ENCODE results near the gene TAPBPL.
"Not testable (repeated sequence)": the region's sequence is repeated elsewhere in the genome, so short reads cannot be mapped to it uniquely, and the experiment has no call there.

TAPBPL gene

DNA sequence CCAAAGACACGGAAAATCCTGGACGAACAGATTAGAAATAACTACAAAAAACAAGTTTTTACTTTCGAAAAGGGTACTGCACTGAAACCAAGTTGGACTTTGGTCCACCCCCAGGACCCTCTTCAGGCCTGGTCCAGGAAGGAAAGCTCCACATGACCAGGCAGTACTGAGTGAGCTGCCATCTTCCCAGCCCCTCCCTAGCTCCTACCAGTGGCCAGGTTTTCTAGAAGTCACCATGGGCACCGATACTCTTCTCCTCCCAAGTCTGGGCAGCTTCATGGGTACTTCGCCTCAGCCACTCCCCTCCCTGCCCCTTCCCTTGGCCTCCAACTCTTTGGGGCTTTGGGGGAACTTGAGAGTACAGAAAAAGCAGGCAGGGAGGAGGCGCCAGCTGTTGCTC lies 12.0 kb downstream of the TAPBPL start:
- no peak for DNase-seq (ENCODE audit: low read depth)

DNA sequence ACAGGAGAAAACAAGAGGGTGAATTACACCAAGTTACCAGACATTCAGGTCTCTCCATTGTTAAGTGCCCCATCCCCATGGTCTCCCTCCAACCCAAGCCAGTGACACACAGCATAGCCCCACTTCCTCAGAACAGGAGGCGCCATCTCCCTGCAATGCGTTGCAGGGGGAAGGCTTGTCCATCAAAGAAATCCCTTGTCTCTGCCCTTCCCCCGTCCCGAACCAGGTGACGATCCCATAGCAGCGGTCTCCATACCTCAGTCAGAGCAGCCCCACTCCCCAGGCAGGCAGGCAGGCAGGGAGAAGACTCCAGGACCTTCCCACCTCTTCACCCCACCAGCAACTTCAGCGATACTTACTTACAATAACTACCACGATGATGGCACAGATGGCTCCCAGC lies 12.7 kb downstream of the TAPBPL start:
- no peak for DNase-seq (ENCODE audit: low read depth)

DNA sequence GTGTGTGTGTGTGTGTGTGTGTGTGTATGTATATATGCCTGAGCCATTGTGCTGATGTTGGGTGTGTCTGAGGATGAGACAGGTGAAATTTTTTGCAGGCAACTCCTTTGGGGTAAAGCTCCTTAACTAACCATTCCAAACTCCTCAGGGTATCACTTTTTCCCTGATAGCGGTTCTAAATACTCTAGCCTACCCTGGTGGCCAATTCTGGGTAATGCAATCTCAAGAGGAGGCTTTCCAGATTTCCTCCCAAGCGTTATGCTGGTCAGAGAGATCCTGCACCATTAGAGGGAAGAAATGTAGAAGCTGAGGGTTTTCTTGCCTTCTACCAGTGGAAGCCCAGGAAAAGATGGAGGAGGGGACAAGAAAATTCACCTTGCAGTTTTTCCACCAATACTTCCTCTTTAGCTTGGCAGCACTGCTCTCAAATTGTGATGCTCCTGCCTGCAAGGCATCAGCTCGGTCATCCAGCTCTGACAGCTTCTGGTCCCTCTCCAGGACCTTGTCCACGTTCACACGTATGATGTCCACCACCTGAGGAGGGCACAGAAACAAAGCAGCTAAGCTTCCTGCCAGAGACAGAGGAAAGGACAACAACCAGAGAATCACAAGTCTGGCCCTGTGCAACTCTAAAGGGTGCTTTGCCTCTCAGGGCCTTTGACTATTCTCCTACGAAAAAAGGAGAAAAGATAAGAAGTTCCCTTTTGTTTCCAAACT lies 13.8 kb downstream of the TAPBPL start:
- DNase-seq (ENCODE audit: low read depth), result no peak

DNA sequence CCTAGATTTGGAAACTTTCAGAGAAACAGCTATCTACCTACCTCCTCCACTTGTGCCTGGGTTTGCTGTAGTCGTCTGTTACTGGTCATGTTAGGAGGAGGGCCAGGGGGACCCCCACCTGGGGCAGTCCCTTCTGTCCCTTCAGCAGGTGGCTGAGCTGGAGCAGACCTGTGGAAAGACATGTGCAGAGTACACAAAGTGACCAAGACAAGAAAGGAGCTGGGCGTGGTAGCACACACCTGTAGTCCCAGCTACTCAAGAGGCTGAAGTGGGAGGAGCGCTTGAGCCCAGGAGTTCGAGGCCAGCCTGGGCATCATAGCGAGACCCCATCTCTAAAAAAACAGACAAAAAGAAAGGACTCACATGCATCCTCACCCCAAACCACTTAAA lies 14.3 kb downstream of the TAPBPL start:
- no peak for DNase-seq (ENCODE audit: low read depth)

DNA sequence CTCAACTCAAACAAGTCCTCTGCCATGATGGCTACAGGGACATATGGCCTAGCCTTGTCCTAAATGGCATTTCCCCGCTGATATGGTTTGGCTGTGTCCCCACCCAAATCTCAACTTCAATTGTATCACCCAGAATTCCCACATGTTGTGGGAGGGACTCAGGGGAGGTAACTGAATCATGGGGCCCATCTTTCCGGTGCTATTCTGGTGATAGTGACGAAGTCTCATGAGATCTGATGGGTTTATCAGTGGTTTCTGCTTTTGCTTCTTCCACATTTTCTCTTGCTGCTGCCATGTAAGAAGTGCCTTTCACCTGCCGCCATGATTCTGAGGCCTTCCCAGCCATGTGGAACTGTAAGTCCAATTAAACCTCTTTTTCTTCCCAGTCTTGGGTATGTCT lies 14.9 kb downstream of the TAPBPL start:
- DNase-seq (ENCODE audit: low read depth), result not testable (repeated sequence)

DNA sequence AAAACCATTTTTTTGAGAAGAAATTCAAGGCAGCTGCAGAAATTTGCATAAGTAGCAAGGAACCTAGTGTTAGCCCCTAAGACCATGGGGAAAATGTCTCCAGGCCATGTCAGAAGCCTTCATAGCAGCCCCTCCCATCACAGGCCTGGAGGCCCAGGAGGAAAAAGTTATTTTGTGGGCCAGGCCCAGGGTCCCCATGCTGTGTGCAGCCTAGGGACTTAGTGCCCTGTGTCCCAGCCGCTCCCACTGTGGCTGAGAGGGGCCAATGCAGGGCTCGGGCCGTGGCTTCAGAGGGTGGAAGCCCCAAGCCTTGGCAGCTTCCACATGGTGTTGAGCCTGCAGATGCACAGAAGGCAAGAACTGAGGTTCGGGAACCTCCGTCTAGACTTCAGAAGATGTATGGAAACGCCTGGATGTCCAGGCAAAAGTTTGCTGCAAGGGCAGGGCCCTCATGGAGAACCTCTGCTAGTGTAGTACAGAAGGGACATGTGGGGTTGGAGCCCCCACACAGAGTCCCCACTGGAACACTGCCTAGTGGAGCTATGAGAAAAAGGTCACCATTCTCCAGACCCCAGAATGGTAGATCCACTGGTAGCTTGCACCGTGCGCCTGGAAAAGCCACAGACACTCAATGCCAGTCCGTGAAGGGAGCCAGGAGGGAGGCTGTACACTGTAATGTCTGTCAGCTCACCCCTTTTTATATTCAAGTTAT lies 15.9 kb downstream of the TAPBPL start:
- DNase-seq (ENCODE audit: low read depth), result not testable (repeated sequence)

DNA sequence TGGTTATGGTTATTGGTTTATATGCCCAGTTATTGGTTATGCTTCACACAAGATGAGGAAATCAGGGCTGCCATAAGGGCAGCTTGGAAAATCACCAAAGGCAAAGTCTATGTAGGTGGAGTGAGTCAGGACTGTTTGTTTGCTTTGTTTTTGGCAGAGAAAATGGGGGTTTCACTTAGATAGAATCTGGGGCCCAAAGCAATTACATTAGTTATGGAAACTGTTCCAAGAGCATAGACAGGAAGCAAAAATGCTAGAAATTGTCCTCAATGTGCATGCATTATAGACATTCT lies 16.4 kb downstream of the TAPBPL start:
- no peak for DNase-seq (ENCODE audit: low read depth)

DNA sequence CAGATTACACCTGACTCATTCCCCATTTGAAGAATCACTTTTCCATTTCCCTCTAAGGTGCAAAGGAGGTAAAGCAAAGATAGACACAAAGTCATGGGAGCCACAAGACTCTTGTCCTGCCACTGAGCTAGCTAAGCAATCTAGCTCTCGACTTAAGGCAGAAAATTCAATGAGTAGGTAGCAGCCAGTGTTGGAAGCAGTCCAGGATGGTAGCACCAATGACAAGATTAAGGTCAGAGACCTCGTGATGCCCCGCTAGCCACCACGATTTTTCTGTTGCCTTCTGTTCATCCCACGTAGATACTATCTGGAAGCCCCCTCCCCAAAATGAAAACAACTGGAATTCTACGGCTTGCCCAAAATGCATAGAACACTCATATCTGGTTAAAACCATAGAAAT lies 17.2 kb downstream of the TAPBPL start:
- no peak for DNase-seq (ENCODE audit: low read depth)

DNA sequence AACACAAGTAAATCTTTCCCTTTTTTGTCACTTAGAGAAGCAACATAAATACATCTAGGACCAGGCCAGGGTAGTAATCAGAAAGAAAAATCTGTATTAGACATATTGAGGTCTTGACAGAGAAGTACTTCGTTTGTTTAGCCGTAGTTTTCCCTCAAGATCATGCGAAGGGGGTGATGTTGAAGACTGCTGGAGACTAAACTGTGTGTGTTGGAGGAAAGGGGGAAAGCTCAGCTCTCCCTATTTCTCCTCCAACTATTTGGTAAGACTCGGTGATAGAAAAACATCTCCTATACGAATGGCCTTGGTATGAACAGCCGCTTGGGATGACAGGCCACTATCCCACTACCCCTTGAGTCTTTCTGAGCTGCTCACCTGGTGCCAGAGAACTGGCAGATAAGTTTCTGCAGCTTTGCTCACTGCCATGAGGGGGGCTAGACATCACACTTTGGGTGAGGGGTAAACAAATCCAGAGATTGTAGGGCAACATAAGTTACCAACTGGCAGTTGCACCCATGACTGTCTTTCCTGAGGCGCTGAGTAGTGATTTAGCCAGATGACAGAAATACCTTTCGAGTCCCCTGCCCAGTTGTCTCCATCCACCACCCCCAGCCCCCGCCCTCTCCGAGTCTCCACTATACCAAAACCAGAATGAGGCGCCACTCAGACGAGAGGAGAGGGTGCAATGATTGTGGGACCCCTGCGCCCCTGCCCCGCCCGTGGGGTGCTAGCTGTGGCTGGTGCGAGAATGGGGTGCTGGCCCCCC lies 17.9 kb downstream of the TAPBPL start:
- DNase-seq (ENCODE audit: low read depth), result no peak

DNA sequence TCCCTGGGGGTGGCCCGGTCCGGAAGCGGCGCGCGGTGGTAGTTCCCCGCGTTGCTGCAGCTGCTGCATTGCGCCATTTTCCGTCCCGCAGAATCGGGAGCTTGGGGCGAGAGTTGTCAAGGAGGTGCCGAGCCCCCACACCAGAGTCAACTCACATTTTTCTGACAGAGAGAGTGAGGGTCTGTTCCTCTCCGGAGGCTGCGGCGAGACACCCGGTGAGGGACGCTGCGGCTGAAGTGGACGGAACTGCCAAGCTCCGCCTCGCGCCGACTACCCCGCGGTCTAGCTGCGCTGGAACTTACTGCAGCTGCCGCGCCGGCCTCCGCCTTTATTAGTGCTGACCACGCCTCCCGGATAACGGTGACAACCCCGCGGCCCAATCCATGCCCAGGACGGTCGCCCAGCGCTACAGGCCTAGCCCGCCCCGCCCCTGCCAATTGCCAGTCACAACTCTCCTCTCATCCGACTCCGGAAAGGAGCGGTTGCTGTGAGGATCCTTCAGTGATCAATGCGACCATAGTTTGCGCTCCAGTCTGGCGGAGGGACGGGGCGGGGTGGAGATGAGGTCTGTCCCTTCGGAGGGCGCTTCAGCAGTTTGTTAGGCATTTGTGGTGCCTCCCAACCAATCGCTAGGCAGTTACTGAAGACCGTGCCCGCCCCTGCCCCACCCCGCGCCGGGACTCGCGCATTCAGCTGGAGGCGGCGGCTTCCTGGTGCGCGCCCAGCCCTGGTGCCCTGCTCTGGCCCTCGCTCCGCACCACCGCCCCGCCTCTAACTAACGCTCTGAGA lies 18.7 kb downstream of the TAPBPL start, which contains the start of gene VAMP1:
TSS of gene VAMP1 (minus strand) at position 303 of the 789 bp plus-strand sequence. CDS start at position 157, 146 bp downstream.
- peak; percentile 93 for DNase-seq (ENCODE audit: low read depth)

DNA sequence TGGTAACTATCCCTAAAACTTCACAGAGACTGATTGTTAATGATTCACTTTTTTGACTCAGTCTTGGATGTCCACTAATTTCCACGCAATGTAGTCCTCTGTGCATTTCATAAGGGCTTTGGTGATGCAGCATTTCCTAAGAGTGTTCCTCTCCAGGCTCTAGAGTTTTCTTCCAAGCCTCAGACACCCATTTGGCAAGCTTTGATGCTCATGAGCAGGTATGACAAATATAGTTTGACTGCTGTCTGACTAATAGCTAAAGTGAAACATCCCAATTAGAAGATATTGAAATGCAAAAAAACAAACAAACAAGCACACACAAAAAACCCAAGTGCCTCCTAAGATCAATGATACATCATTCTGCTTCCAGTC lies 20.1 kb downstream of the TAPBPL start:
- no peak for DNase-seq (ENCODE audit: low read depth)

DNA sequence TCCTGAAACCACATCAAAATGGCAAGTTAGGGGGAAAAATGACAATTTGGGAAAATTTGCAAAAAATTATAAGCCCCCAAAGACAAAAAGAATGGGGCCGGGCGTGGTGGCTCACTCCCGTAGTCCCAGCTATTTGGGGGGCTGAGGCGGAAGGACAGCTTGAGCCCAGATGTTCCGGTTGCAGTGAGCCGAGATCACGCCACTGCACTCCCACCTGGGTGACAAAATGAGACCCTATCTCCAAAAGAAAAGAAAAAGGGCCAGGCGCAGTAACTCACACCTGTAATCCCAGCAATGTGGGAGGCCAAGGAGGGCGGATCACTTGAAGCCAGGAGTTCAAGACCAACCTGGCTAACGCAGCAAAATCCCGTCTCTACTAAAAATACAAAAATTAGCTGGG lies 20.6 kb downstream of the TAPBPL start:
- no peak for DNase-seq (ENCODE audit: low read depth)

DNA sequence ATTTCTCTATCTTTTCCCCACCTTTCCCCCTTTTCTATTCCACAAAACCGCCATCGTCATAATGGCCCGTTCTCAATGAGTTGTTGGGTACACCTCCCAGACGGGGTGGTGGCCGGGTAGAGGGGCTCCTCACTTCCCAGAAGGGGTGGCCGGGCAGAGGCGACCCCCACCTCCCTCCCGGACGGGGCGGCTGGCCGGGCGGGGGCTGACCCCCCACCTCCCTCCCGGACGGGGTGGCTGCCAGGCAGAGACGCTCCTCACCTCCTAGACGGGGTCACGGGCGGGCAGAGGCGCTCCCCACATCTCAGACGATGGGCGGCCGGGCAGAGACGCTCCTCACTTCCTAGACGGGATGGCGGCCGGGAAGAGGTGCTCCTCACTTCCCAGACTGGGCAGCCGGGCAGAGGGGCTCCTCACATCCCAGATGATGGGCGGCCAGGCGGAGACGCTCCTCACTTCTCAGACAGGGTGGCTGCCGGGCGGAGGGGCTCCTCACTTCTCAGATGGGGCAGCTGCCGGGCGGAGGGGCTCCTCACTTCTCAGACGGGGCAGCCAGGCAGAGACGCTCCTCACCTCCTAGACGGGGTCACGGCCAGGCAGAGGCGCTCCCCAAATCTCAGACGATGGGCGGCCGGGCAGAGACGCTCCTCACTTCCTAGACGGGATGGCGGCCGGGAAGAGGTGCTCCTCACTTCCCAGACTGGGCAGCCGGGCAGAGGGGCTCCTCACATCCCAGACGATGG lies 23.6 kb downstream of the TAPBPL start:
- DNase-seq (ENCODE audit: low read depth), result not testable (repeated sequence)

DNA sequence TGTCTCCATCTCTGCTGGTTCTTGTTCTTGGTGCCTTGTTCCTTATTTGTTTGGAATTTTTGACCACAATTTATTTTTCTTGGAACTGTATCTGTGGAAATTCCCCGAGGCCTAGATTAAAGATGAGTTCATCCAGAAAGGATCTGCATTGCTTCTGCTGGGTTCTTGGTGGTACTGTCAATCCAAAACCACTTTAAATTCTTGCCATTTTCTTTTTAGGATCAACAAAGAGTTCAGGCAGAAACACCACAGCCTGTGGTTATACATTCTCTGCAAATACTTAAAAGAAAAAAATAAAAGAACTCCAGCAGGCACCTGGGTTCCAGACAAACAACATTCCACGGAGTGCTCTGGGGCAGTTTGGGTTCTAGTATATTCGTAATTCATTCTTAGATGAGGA lies 24.6 kb downstream of the TAPBPL start:
- DNase-seq (ENCODE audit: low read depth), result no peak

DNA sequence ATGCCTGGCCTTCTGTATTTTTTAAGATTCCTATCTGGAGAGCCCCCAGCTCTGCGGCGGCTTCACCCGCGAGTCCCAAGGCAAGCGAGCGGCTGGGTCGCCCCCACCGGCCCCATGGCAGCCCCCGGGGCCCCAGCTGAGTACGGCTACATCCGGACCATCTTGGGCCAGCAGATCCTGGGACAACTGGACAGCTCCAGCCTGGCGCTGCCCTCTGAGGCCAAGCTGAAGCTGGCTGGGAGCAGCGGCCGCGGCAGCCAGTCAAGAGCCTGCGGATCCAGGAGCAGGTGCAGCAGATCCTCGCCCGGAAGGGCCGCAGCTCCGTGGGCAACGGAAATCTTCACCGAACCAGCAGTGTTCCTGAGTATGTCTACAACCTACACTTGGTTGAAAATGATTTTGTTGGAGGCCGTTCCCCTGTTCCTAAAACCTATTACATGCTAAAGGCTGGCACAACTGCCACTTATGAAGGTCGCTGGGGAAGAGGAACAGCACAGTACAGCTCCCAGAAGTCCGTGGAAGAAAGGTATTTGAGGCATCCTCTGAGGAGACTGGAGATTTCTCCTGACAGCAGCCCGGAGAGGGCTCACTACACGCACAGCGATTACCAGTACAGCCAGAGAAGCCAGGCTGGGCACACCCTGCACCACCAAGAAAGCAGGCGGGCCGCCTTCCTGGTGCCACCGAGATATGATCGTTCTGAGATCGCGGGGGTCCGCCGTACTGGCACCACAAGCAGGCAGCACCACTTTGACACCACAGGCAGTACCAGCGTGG lies 25.9 kb downstream of the TAPBPL start:
- DNase-seq (ENCODE audit: low read depth), result not testable (repeated sequence)

DNA sequence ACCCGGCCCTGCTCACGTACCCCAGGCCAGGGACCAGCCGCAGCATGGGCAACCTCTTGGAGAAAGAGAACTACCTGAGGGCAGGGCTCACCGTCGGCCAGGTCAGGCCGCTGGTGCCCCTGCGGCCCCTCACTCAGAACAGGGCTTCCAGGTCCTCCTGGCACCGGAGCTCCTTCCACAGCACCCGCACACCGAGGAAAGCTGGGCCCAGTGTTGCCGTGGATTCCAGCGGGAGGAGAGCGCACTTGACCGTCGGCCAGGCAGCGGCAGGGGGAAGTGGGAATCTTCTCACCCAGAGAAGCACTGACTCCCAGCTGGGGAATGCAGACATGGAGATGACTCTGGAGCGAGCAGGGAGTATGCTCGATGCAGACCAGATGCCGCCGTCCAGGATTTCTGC lies 26.6 kb downstream of the TAPBPL start:
- no peak for DNase-seq (ENCODE audit: low read depth)

DNA sequence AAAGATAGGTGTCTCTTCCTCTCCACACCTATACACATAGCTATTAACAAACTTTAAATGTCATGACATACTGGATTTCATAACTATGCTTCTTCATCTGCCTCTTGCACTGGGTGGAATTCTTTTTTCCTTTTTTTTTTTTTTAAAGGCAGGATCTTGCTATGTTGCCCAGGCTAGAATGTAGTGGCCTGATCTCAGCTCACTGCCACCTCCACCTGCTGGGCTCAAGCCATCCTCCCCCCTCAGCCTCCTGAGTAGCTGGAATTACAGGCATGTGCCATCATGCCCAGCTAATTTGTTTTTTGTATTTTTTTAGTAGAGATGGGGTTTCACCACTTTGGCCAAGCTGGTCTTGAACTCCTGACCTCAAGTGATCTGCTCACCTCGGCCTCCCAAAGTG lies 36.4 kb downstream of the TAPBPL start:
- no peak for DNase-seq (ENCODE audit: low read depth)

DNA sequence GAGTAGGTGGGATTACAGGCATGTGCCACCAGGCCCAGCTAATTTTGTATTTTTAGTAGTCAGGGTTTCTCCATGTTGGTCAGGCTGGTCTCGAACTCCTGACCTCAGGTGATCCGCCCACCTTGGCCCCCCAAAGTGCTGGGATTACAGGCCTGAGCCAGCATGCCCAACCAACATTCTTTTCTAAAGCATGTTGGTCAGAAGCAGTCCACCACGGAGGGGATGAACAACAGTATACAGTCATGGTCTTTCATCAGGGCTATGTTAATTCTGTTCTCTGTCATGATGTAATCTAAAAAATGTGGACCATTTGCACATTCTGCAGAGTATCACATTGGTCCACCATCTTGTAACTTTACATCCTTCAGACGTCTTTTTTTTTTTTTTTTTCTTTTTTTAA lies 37.6 kb downstream of the TAPBPL start:
- DNase-seq (ENCODE audit: low read depth), result no peak

DNA sequence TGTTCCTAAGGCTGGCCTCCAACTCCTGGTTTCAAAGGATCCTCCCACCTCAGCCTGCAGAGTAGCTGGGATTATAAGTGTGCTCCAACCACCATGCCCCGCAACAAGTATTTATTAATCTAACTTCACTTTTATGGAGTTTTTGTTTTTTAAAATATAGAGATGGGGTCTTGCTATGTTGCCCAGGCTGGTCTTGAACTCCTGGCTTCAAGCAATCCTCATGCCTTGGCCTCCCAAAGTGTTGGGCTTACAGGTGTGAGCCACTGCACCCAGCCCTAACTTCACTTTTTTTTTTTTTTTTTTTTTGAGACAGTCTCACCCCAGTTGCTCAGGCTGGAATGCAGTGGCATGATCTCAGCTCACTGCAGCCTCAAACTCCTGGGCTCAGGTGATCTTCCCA lies 38.8 kb downstream of the TAPBPL start:
- DNase-seq (ENCODE audit: low read depth), result not testable (repeated sequence)

DNA sequence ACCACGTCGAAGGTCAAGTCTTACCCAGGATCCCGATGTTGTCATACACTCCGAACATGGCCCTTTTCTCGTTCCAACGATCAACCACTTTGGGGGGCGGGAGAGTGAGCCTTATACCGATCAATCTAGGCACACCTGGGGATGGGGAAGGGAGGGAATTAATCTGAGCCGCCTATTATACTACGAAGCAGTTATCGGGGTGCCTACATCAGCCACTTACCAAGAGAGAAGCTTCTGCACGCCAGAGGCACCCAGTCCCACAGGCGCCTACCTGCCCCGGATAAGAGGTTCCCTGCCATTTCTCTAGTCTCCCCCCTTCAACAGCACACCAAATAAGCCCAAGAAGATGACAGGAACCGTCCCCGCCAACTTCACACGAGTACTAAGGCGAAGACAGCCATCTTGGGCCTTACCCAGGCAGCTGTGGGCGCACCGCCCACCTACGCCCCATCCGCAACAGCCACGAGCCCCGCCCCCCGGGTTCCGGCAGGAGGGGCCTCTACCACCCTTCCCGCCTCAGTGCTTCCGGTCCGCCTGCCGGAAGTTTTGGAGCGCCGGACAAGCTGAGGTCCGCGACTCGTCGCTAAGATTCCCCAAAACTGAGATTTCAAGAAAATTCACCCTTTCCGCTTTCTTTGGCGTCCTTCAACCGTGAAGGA lies 41.1 kb downstream of the TAPBPL start, which contains the start of gene MRPL51:
TSS of gene MRPL51 (minus strand) at position 425 of the 659 bp plus-strand sequence. CDS start at position 299, 126 bp downstream.
- DNase-seq (ENCODE audit: low read depth), result peak; percentile 96

Measured in stimulated activated CD4-positive, alpha-beta T cell treated with anti-CD3 and anti-CD28 coated beads, Interleukin-2, amount 100 ng/mL, for 4 hours (primary cell).